IPS-18c (cell line): ENCODE data around the gene TRIM71.
"Not testable (repeated sequence)": the region's sequence is repeated elsewhere in the genome, so short reads cannot be mapped to it uniquely, and the experiment has no call there.

ENCODE experiments used
- H3K4me3 ChIP-seq: 2 replicates; pipeline ENCODE4 v1.7.0; 2013; ENCODE audit warnings: low read depth, mild to moderate bottlenecking, low read length, moderate library complexity; ENCODE audit not compliant: insufficient read depth
- H3K9me3 ChIP-seq: one replicate; pipeline ENCODE4 v1.6.1; 2013; ENCODE audit warnings: mild to moderate bottlenecking, low read length, moderate library complexity; ENCODE audit not compliant: control insufficient read depth, insufficient read depth

The TRIM71 gene

DNA sequence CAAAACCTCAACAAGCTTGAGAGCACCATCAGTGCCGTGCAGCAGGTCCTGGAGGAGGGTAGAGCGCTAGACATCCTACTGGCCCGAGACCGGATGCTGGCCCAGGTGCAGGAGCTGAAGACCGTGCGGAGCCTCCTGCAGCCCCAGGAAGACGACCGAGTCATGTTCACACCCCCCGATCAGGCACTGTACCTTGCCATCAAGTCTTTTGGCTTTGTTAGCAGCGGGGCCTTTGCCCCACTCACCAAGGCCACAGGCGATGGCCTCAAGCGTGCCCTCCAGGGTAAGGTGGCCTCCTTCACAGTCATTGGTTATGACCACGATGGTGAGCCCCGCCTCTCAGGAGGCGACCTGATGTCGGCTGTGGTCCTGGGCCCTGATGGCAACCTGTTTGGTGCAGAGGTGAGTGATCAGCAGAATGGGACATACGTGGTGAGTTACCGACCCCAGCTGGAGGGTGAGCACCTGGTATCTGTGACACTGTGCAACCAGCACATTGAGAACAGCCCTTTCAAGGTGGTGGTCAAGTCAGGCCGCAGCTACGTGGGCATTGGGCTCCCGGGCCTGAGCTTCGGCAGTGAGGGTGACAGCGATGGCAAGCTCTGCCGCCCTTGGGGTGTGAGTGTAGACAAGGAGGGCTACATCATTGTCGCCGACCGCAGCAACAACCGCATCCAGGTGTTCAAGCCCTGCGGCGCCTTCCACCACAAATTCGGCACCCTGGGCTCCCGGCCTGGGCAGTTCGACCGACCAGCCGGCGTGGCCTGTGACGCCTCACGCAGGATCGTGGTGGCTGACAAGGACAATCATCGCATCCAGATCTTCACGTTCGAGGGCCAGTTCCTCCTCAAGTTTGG, 72.9 kb downstream of the TRIM71 start:
- Histone ChIP-seq H3K9me3 (no peaks in the 10 kb centered on the region), H3K4me3 (no peak overlapping the region)

DNA sequence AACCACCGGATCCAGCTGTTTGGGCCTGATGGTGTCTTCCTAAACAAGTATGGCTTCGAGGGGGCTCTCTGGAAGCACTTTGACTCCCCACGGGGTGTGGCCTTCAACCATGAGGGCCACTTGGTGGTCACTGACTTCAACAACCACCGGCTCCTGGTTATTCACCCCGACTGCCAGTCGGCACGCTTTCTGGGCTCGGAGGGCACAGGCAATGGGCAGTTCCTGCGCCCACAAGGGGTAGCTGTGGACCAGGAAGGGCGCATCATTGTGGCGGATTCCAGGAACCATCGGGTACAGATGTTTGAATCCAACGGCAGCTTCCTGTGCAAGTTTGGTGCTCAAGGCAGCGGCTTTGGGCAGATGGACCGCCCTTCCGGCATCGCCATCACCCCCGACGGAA, 73.6 kb downstream of the TRIM71 start:
- no peak overlapping the region for H3K4me3 ChIP-seq
- no peaks in the 10 kb centered on the region for H3K9me3 ChIP-seq

DNA sequence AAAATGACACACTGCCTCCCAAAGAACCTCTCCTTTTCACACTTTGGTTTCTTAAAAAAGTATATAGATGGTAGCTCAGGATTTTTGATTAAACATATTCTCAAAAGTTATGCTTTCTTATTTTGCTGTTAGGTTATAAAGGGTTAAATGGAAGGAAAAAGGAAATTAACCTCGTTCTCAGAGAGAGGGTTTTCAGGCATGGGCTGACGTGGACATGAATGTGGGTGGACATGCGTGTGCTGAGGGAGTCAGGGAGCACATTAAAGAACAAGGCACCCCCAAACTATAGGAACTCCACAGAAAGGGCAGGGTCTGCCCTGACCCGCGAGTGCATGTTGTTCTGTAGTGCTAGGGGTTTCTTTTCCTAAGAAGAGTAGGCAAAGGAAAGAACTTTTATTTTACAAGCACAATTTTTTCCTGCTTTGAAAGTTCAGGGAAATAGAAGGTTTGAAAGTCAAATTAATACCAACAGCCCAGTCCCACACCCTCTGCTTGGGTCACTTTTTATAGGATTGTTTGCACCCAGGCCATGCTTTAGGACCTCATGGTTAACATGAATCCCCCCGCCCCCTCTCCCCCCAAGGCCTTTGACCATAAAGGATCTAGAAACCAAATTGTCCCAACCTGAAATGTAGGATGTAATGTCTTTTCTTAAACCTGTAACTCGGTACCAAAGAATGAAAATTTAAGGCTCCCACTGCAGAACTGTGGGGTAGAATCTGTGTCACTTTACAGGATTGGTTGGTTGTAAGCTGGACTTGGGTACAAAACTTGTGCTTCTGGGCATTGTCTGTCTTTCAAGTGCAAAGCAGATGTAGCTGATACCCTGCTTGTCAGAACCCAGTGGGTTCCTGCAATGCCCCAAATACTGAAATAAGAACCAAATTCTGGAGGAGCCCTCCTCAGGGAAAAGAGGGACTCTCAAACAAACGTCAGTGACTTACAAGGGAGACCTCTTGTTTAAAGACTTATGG, 75.1 kb downstream of the TRIM71 start:
- H3K9me3 ChIP-seq: no peaks in the 10 kb centered on the region
- no peak overlapping the region for H3K4me3 ChIP-seq

DNA sequence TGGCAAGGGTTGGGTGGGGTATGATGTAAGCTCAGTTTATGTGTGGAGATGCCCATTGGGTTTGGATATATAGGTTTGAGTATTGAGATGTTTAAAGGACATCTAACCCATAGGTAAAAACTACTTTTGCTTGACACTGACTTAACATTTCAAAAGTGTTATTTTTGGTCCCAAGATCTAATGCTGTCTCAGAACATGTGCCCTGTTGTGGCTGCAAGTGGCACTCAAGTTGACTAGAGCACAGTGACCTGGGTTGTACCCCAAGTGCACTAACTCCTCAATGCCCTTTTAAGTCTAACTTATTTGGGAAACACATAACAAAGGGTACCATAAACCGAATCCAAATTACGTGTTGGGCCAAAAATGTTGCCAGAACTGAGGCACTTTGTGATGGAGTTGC, 77.2 kb downstream of the TRIM71 start:
- Histone ChIP-seq H3K4me3 (no peak overlapping the region), H3K9me3 (no peaks in the 10 kb centered on the region)

DNA sequence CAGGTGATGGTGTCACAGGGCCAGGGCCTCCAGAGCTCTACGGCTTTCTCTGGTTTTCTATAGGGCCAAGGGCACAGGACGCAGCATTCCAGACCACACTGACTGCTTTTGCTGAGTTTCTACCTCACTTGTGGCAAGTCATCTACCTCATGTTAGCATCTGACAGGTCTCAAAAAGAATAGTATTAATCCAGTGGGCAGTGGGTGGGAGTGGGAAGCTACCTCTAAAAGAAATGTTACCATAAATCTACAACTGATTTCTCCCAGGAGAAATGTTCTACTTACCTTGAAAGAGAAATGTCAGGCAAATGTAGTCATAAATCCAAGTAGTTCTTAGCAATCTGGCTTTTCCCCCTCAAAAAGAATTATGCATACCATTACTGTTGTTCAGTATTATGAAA, 77.9 kb downstream of the TRIM71 start:
- no peak overlapping the region for H3K4me3 ChIP-seq
- H3K9me3 ChIP-seq: no peaks in the 10 kb centered on the region

DNA sequence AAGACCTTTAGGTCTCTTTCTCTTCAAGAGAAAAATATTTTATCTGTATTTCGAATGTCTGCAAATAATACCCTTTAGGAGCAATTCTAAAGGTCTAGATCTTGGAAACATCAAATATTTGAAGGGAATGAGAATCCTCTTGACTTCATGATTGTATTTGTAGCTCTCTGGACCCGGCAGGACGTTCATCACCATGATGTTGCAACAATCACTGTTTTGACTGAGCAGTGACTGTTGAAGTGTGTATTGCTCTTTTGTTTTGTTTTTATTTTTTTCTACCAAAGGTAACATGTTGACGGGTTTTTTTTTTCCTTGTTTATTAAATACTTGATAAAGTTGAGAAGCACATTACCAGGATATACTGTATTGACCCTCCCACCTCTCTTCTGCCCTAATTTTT, 78.3 kb downstream of the TRIM71 start:
- no peaks in the 10 kb centered on the region for H3K9me3 ChIP-seq
- no peak overlapping the region for H3K4me3 ChIP-seq

DNA sequence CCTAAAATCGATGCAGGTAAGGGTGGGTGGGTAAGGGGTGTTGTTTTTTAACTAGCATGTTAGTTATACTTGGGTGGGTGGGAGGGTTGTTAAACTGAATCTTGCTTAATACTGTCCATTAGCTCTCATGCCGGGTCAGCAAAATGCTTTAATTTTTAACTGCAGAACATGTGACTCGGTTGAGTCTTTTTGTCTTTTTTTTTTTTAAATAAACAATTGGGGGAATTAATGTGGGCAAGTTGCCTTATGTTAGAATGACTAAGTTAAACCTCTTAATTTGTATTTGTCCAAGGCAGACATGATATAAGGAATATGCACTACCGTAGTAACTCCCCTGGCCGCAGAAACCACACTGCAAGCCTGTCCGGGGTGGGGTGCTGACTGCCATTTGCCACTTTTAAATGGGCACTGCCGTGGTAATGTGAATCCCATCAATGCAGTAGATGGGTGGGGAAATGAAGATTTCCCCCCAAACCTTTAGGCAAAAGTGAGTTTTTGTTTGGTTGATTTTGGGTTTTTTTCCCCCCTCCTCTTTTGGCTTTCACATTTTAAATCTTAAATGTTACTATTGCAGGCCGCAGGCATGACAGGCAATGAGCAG, 79.3 kb downstream of the TRIM71 start:
- Histone ChIP-seq H3K4me3 (no peak overlapping the region), H3K9me3 (no peaks in the 10 kb centered on the region)

DNA sequence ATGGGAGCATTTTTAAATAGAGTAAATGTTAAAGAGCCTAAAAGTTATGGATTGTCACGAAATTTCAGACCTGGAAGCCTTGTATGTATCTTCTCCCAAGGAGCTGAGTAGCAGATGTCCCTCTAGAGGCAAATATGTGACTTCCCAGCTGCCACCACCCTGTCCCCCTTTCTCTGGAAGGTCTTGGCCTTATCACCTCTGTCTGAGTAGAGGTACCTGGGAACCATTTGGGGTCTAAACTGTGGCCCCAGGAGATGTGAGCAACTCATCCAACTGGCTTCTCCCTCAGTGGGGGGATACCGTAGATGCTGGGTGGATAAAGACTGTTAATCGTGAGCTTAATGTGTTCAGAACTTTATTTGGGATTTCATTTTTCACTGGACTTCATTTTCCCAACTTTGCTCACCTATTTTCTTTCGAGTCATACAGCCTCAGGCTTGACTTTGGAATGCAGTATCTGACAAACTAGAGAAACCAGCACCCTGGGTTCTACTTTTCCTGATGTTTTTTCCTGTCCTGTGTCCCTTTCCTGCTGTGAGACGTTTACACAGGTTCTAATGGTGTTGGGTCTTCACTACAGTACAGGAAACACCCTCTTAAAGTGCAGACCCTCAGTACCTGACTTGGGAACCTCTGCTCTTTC, 80.3 kb downstream of the TRIM71 start:
- H3K9me3 ChIP-seq: no peaks in the 10 kb centered on the region
- no peak overlapping the region for H3K4me3 ChIP-seq

DNA sequence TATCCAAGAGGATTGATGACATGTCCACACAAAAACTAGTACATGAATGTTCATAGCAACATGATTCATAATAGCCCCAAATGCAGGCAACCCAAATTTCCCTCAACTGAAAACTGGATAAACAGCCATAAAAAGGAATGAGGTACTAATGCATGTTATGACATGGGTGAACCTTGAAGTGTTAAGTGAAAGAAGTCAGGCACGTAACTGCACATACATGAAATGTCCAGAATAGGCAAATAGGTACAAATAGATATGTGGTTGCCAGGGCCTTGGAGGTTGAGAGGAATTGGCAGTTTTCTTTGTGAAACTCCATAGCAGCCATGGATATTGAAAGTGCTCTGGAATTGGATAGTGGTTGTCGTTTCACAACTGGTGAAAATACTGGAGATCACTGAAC, 81.5 kb downstream of the TRIM71 start:
- Histone ChIP-seq H3K4me3 (no peak overlapping the region), H3K9me3 (no peaks in the 10 kb centered on the region)

DNA sequence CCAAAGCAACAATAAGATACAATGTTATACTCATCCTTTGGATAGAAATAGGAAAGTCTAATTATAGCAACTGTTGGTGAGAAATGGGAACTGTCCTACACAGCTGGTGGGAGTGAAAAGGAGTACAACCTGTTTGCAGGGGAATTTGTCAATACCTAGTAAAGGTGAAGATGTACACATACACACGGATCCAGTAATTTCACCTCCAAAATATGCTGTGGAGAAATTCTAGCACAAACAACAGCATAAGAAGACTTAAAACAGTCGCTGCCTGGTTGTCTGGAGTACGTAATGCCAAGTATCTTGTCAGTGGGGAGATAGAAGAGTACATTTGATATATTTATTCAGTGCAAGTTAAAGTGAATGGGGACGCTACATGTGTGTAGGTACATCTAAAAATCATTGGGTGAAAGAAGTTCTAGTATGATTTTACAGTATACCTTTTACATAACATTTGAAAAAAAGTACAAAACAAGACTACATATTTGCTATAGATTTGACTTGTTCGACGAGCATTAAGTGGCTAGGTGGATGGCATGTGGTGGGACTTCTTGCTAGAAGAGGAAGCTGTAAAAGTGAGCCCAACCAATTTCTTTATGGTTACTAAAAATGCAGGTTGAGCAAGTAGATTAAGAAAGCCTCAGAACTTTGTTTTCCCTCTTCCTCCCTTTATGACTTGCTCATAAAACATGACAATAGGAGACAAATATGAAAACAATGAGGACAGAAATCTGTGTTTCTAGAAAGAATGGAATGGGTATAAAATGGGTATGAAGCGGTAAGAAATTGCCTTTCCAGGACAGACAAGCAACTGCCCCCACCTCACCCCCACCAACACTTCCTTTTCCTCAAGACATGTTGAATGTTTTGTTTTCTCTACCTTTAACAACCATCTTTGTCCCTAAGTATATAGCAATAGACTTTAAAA, 83.5 kb downstream of the TRIM71 start:
- H3K4me3 ChIP-seq: no peak overlapping the region
- no peaks in the 10 kb centered on the region for H3K9me3 ChIP-seq

DNA sequence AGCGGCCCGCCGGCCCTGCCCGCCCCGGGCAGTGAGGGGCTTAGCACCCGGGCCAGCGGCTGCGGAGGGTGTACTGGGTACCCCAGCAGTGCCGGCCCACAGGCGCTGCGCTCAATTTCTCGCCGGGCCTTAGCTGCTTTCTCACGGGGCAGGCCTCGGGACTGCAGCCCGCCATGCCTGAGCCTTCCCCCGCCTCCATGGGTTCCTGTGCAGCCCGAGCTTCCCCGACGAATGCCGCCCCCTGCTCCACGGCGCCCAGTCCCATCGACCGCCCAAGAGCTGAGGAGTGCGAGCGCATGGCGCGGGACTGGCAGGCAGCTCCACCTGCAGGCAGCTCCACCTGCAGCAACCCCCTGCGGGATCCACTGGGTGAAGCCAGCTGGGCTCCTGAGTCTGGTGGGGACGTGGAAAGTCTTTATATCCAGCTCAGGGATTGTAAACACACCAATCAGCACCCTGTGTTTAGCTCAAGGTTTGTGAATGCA, 85.1 kb downstream of the TRIM71 start:
- peak overlapping the region; percentile 31; the same call in 1 of the 2 replicates for H3K4me3 ChIP-seq
- H3K9me3 ChIP-seq: not testable (repeated sequence)

DNA sequence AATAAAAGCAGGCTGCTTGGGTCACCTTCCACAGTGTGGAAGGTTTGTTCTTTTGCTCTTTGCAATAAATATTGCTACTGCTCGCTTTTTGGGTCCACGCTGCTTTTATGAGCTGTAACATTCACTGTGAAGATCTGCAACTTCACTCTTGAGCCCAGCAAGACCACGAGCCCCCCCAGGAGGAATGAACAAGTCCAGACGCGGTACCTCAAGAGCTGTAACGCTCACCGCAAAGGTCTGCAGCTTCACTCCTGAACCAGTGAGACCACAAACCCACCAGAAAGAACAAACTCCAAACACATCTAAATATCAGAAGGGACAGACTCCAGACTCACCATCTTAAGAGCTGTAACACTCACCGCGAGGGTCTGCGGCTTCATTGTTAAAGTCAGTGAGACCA, 86.2 kb downstream of the TRIM71 start:
- no peak overlapping the region for H3K4me3 ChIP-seq
- H3K9me3 ChIP-seq: no peaks in the 10 kb centered on the region

DNA sequence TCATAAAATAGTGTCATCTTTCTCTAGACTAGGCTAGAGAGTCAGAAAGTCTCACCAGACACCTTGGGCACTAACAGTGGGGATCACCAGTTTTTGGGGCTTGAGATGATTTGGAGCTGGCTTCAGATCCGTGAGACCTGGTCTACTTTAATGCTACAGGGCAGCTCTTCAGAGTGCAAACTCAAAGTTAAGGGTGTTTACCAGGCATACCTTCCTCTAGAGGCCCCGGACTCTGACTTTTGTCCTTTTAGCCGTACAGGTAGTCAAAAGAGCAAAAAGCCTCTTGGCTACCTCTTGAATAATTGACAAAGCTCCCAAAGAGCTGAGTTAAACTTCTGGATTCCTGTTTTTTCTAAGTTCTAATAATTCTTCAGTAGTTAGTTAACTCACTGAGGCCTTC, 92.2 kb downstream of the TRIM71 start:
- Histone ChIP-seq H3K4me3 (no peak overlapping the region), H3K9me3 (no peaks in the 10 kb centered on the region)

DNA sequence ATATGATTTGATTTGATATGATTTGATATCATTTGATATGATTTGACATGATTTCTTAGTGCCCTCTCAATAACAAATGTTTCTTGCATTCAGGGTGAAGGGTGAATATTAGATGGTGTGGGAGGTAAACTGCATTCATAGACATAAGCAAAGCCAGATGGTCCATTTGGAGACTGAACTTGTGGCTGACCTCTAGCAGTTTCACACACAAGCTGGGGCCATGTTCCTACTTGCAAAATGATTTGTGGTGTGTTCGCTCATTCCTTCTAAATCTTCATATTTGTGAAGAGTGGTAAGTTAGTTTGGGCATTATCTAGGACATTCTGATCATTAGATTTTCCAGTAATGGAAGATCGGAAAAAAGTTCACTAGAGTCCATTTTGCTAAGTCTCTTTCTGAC, 93.2 kb downstream of the TRIM71 start:
- Histone ChIP-seq H3K9me3 (no peaks in the 10 kb centered on the region), H3K4me3 (no peak overlapping the region)

DNA sequence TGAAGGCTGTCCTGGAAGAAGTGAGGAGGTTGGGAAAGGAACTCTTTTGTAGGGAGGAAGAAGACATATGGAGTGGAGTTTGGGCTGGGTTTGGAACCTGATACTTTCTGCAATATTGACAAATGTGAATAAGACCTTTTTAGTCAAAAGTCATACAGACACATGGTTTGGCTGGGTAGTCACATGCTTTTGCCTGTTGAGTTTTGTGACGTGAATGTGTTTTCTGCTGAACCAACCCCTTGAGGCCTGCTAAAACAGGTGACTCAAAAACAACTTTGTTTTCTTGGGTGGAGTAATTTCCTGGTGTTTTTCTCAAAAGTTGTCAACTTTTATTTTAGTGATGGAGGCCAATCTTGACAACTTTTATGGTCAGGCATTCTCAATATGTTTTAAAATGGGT, 94.2 kb downstream of the TRIM71 start:
- H3K9me3 ChIP-seq: no peaks in the 10 kb centered on the region
- H3K4me3 ChIP-seq: no peak overlapping the region

DNA sequence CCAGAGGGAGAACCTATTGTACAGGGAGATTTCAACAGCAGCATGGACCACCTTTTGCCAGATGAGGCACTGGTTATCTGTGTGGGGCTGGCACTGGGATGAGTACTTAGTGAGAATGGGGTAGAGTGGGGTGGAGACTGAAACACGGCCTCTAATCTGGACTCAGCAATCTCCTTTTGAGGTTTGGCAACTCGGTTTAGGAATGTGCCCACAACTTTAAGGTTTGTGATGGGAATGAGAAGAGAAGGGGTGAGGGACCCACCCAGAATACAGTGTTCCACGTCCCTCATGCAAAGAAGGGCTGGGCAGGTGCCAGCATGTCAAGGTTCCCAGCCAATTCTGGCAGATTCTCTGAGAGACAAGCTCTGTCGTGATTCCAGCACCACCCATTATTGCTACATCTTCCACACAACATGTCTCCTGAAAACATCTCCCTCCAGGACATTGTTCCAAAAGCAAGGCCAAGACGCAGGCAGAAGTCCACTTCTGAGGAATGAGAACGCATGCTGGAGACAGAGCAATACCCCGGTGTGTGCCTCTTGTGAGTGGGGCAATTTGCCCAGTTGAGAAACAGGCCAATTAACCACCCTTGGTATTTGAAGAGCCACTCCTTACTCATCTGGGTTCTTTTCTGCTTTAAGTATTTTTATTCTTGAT, 96.1 kb downstream of the TRIM71 start:
- Histone ChIP-seq H3K4me3 (no peak overlapping the region), H3K9me3 (no peaks in the 10 kb centered on the region)
